Stimulated activated CD8-positive, alpha-beta memory T cell treated with anti-CD3 and anti-CD28 coated beads, Interleukin-7, amount 100 ng/mL, for 24 hours (primary cell): Measurements from ENCODE around the gene SYPL1.

Experiments
- DNase-seq: peaks from one replicate; pipeline ENCODE4 v3.0.0-alpha.2; 2020; ENCODE audit warnings: low read depth

Gene SYPL1

GRCh38 chr7:106050002-106050745 lies 61.9 kb downstream of the SYPL1 start:
- no peak for DNase-seq

DNA sequence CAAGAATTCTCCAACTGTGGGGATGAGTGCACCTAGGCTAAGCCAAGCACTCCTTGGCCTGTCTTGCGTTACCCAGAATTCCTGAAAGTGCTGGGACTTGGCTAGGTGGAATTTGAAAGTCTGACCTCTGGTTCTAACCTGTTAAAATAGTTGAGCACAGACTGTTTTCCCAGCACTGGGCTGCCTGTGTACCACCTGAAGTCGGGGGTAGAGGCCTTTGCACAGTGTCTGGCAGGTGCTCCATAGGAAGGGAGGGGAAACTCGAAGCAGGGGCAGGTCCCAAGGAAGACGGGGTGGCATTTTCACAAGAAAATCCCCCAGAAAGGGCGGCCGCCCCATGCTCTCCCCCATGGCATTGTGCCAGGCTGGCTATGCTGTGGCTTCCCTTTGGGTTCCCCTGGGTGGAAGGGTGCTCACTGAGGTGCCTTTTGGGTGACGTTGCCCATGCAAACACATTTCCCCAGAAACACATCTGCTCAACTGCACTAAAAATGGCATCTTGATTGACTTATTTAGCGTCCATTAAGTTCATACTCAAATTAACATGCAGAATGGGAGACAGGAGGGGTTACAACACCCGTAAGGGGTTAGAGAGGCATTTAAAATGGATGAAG lies 62.9 kb downstream of the SYPL1 start:
- DNase-seq: no peak

DNA sequence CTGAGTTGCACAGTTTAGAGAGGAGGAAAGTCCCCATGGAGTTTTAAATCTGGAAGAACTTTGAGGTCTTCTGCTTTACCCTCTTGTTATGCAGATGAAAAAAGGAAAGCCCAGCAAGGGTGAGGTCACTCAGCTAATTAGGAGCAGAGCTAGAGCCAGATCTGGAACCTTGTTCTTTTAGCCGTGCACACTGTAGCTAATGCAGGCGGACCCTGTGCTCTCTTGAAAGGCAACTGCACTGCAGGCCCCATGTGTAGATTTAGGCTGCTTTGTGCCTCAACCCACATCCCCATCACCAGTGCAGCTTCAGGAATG lies 63.4 kb downstream of the SYPL1 start:
- no peak for DNase-seq

DNA sequence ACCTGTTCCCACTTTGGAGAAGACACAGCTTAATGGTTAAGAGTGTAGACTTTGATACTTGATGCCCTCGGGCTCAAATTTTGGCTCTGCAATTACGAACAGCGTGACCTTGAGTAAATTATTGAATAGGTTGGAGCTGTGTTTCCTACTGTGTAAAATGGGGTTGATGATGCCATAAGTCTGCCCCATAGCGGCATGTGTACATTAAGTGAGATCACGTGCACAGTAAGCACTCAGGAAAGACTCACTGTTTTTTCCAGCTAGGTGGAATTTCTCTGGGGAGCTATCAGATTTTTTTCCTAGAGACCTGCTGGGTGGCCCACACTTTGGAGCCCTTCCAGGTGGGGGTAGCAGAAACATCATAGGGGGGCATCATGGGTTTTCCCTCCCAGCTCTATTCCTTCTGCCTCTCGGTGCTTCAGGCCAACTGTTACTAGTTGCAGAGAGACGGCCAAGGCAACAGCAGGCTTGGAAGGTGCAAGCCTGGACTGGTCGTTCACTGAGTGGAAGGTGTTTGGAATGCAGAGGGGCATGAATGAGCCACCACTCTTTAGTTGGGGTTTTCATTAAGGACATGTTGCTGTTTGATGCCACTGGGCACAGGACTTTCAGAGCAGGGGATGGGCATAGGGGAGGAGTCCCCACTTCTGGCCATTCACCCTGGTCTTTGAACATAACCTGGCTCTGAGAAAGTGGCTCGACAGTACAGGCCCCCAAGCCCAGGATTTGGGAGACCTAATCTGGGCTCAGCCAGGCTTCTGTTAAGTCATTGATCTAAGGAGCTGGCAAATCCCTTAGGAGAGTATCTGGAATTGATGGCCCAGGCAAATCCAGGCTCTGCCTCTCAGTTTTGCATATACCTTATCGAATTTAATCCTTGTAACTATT lies 64.0 kb downstream of the SYPL1 start:
- DNase-seq: no peak

- DNase-seq: no peak
These were observed 64.9 kb downstream of the SYPL1 start for GRCh38 chr7:106047184-106047583.

- DNase-seq: no peak
These were observed 66.5 kb downstream of the SYPL1 start for GRCh38 chr7:106045586-106045985.

DNA sequence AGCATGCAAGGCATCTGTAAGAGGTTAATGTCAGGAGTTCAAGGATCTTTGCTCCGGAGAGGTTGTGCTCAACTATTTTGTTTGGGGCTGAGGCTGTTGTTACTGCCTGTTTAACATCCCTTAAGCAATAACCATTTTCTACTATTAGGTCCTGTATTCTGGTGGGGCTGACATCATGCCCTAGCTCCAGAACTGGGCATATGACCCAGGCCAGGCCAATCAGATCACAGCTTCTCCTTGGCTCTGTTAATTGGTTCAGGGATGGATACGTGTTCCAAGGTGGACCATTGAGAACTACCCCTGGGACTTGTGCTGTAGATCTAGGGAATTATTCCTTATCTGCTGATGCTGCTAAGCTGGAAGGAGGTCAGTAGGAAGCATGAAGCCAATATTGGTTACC lies 67.0 kb downstream of the SYPL1 start:
- DNase-seq: no peak

- DNase-seq: no peak
These were observed 69.9 kb downstream of the SYPL1 start for GRCh38 chr7:106042196-106042611.

DNA sequence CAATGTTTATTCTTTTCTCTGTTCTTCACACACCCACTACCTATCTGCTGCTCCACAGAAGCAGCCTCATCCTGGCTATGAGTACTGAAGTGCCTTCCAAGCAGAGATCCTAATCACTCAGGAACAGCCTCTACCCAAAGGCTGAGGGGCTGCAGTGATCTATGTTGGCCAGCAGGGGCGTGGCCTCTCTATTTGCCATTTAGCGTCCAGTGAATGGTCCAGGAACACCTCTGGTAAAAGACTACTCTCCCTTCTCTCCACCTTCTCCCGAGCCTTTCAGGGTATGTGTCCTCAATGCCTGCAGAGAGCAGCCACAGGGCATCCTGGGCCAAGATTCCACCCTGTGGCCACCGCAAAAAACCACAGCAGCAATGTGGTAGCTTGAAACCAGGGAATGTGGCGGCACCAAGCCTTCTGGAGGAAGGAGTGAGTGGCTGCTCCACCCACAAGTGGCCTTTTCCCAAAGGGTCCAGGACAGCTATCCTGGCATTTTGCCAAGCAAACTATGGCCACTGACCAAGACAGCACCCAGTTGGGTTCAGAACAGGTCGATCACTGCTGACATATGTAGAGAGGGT lies 70.9 kb downstream of the SYPL1 start:
- DNase-seq: no peak
